GM12892 (cell line): ENCODE data around the gene DIAPH1.

Source experiments
- POLR2A ChIP-seq: IDR thresholded peaks from 2 replicates; pipeline ENCODE4 v1.6.1; 2011; ENCODE audit warnings: low read depth, low read length, control low read depth
- POLR2AphosphoS5 ChIP-seq: IDR thresholded peaks from 2 replicates; pipeline ENCODE4 v1.6.1; 2011; ENCODE audit warnings: low read depth, low read length, control low read depth

- no peak for TF ChIP-seq POLR2AphosphoS5
- no peak for TF ChIP-seq POLR2A
Observed at GRCh38 chr5:141640698-141641097, 21.9 kb upstream of the DIAPH1 start.
